ENCODE measurements around the gene ARID1B. TPM values are rescaled to one million over a fixed set of nuclear protein-coding genes. Genes with fewer than 3 reads are reported as not detected.
A peak's percentile ranks its signal among the peaks of the same experiment; 100 is the strongest.

Gene ARID1B
- total RNA-seq, 4 donors from 2014 or later, result 157 to 315 (median 206) TPM

GRCh38 chr6:156954191-156954590, 177.0 kb downstream of the ARID1B start:
- H3K27ac ChIP-seq, result peak overlapping the region; percentile 13 to 75 (median 62)
- intact Hi-C loops (cut with DNase I), result no loop called here

GRCh38 chr6:156954816-156955215, 177.6 kb downstream of the ARID1B start:
- WGBS, 2 donors, result 77 to 83% methylated on average over 12 of the region's 12 CpGs
- Histone ChIP-seq H3K36me3 (no peaks in the 10 kb centered on the region), H3K27ac (peak overlapping the region; percentile 34 to 72 (median 59)), H3K4me3 (replicated peaks in 1 of 3) (no peak overlapping the region), H3K4me1 (peaks cover 54 to 74% of the 10 kb centered on the region in 2 donors), H3K27me3 (no peaks in the 10 kb centered on the region), H3K9me3 (no peaks in the 10 kb centered on the region)
- no peak for TF ChIP-seq CTCF (IDR thresholded peaks at IDR 0.05)
- no peak for DNase-seq
- intact Hi-C loops (cut with DNase I), result no loop called here

More at GRCh38 chr6:156954191-156954590, 177.0 kb downstream of the ARID1B start:
- no peaks in the 10 kb centered on the region for H3K9me3 ChIP-seq
- H3K4me1 ChIP-seq, result peaks cover 54 to 79% of the 10 kb centered on the region in 2 donors
- TF ChIP-seq CTCF (IDR thresholded peaks at IDR 0.05), result no peak
- TF ChIP-seq POLR2A (IDR thresholded peaks at IDR 0.05), result no peak
- no peak overlapping the region for H3K4me3 ChIP-seq (replicated peaks in 1 of 3)
- H3K27me3 ChIP-seq, result no peaks in the 10 kb centered on the region
- 78 to 81% methylated on average over 2 of the region's 2 CpGs for WGBS, 2 donors
- H3K36me3 ChIP-seq, result no peaks in the 10 kb centered on the region
- DNase-seq, result no peak

GRCh38 chr6:156955494-156956183, 178.5 kb downstream of the ARID1B start:
- WGBS, 2 donors, result 32 to 40% methylated on average over 6 of the region's 6 CpGs
- no peak for TF ChIP-seq POLR2A (IDR thresholded peaks at IDR 0.05)
- no peak for TF ChIP-seq CTCF (IDR thresholded peaks at IDR 0.05)
- no peaks in the 10 kb centered on the region for H3K27me3 ChIP-seq
- no peaks in the 10 kb centered on the region for H3K9me3 ChIP-seq
- DNase-seq, result peak; percentile 87 to 90
- H3K4me1 ChIP-seq, result peaks cover 54 to 74% of the 10 kb centered on the region in 2 donors
- no peak overlapping the region for H3K4me3 ChIP-seq (replicated peaks in 1 of 3)
- no peaks in the 10 kb centered on the region for H3K36me3 ChIP-seq
- peak overlapping the region; percentile 34 to 72 (median 59) for H3K27ac ChIP-seq
- intact Hi-C loops (cut with DNase I), result no loop called here

- no peaks in the 10 kb centered on the region for H3K36me3 ChIP-seq
- intact Hi-C loops (cut with DNase I), result no loop called here
- H3K27ac ChIP-seq, result peak overlapping the region; percentile 34 to 72 (median 59)
- H3K4me3 ChIP-seq (replicated peaks in 1 of 3), result no peak overlapping the region
- TF ChIP-seq CTCF (IDR thresholded peaks at IDR 0.05) (peak in 1 of 6 experiments; percentile 10), POLR2A (IDR thresholded peaks at IDR 0.05) (no peak)
- H3K9me3 ChIP-seq, result no peaks in the 10 kb centered on the region
- peaks cover 54 to 72% of the 10 kb centered on the region in 2 donors for H3K4me1 ChIP-seq
- no peaks in the 10 kb centered on the region for H3K27me3 ChIP-seq
- no peak for DNase-seq
Observed at GRCh38 chr6:156956286-156956685, 179.1 kb downstream of the ARID1B start.

- WGBS, 2 donors, result 91 to 95% methylated on average over 3 of the region's 3 CpGs
- H3K36me3 ChIP-seq, result no peaks in the 10 kb centered on the region
- H3K27ac ChIP-seq, result peak overlapping the region in 2 of 3 donors; percentile 45 to 59
- no peaks in the 10 kb centered on the region for H3K9me3 ChIP-seq
- TF ChIP-seq CTCF (IDR thresholded peaks at IDR 0.05) (no peak), POLR2A (IDR thresholded peaks at IDR 0.05) (no peak)
- H3K27me3 ChIP-seq, result no peaks in the 10 kb centered on the region
- no peak overlapping the region for H3K4me3 ChIP-seq (replicated peaks in 1 of 3)
- intact Hi-C loops (cut with DNase I), result no loop called here
- DNase-seq, result no peak
- peaks cover 46 to 56% of the 10 kb centered on the region in 2 donors for H3K4me1 ChIP-seq
Observed at GRCh38 chr6:156957931-156958547, 180.9 kb downstream of the ARID1B start.
